ENCODE data around the gene RECQL5. TPM values are rescaled to one million over a fixed set of nuclear protein-coding genes. Genes with fewer than 3 reads are reported as not detected.
A peak's percentile ranks its signal among the peaks of the same experiment; 100 is the strongest.

Gene RECQL5
- total RNA-seq, 1 experiment from 2014 or later = 46.1 TPM

- H3K27me3 ChIP-seq (ENCODE audit: control insufficient read depth, insufficient read depth, low read length) = no peaks in the 10 kb centered on the region
- H3K36me3 ChIP-seq (ENCODE audit: control insufficient read depth, insufficient read depth, low read length) = peaks cover 12% of the 10 kb centered on the region
- H3K4me1 ChIP-seq (ENCODE audit: control insufficient read depth, insufficient read depth, low read length) = peaks cover 33% of the 10 kb centered on the region
- DNase-seq (ENCODE audit: low read depth, low spot score) (no peak), ATAC-seq (no peak)
- H3K4me3 ChIP-seq (ENCODE audit: low read depth in 2 of 2, low read length in 2 of 2) = no peak overlapping the region
- TF ChIP-seq REST (IDR thresholded peaks at IDR 0.05; ENCODE audit: insufficient read depth in 1 of 2, low read depth in 2 of 2, low read length in 1 of 2) (no peak), CTCF (IDR thresholded peaks at IDR 0.05) (no peak), TCF7L2 (IDR thresholded peaks at IDR 0.05; ENCODE audit: low read depth, low read length) (no peak), SIN3A (IDR thresholded peaks at IDR 0.05; ENCODE audit: borderline replicate concordance, insufficient read depth, low read depth, low read length) (no peak), POLR2AphosphoS5 (IDR thresholded peaks at IDR 0.05; ENCODE audit: low read depth, low read length) (no peak)
- intact Hi-C loops (cut with micrococcal nuclease; ENCODE audit: unreplicated experiment) = no loop called here
- BruUV-seq (replicated peaks) = no TSS peak
- H3K27ac ChIP-seq (ENCODE audit: low read length) = peak overlapping the region; percentile 78; the same call in 1 of the 2 replicates
- H3K9me3 ChIP-seq (ENCODE audit: control insufficient read depth, insufficient read depth, low read depth, low read length) = no peaks in the 10 kb centered on the region
- POLR2A ChIA-PET = no interaction called here
- in situ Hi-C loops (cut with HindIII; ENCODE audit: low pct_unique_long_range_greater_than_20kb, low sequenced_read_pairs) = no loop called here
- CTCF ChIA-PET = interaction anchor here (0.5 to 1.3 kb wide), 4 partner anchors 42 to 251 kb away, joined by 3 to 9 read pairs (median 8); partner anchors contain the start of gene GALK1
Measured at GRCh38 chr17:75704963-75705875, 38.3 kb upstream of the RECQL5 start.

- H3K4me3 ChIP-seq (ENCODE audit: low read depth in 2 of 2, low read length in 2 of 2) = no peak overlapping the region
- ChIA-PET CTCF (no interaction called here), POLR2A (no interaction called here)
- BruUV-seq (replicated peaks) = no TSS peak
- TF ChIP-seq SIN3A (IDR thresholded peaks at IDR 0.05; ENCODE audit: borderline replicate concordance, insufficient read depth, low read depth, low read length) = no peak
- TF ChIP-seq REST (IDR thresholded peaks at IDR 0.05; ENCODE audit: insufficient read depth in 1 of 2, low read depth in 2 of 2, low read length in 1 of 2) = no peak
- intact Hi-C loops (cut with micrococcal nuclease; ENCODE audit: unreplicated experiment) = no loop called here
- H3K27ac ChIP-seq (ENCODE audit: low read length) = no peak overlapping the region
- no peaks in the 10 kb centered on the region for H3K27me3 ChIP-seq (ENCODE audit: control insufficient read depth, insufficient read depth, low read length)
- H3K4me1 ChIP-seq (ENCODE audit: control insufficient read depth, insufficient read depth, low read length) = peaks cover 50% of the 10 kb centered on the region
- no peaks in the 10 kb centered on the region for H3K9me3 ChIP-seq (ENCODE audit: control insufficient read depth, insufficient read depth, low read depth, low read length)
- DNase-seq (ENCODE audit: low read depth, low spot score) = no peak
- peaks cover 17% of the 10 kb centered on the region for H3K36me3 ChIP-seq (ENCODE audit: control insufficient read depth, insufficient read depth, low read length)
- in situ Hi-C loops (cut with HindIII; ENCODE audit: low pct_unique_long_range_greater_than_20kb, low sequenced_read_pairs) = no loop called here
- ATAC-seq = no peak
Measured at GRCh38 chr17:75703591-75703990, 36.6 kb upstream of the RECQL5 start.
